Endodermal cell (in vitro differentiated cells): ENCODE data around the gene ECHS1. TPM values are rescaled to one million over a fixed set of nuclear protein-coding genes. Genes with fewer than 3 reads are reported as not detected.
"Not testable (repeated sequence)": the region's sequence is repeated elsewhere in the genome, so short reads cannot be mapped to it uniquely, and the experiment has no call there.

ENCODE experiments used
- DNase-seq: peaks from one replicate; pipeline ENCODE4 v3.0.0-alpha.2; 2017
- H3K27ac ChIP-seq: 2 replicates; pipeline ENCODE4 v1.5.1; 2013; ENCODE audit warnings: mild to moderate bottlenecking, low read depth, low read length, moderate library complexity
- H3K27me3 ChIP-seq: 2 replicates; pipeline ENCODE4 v1.6.1; 2013; ENCODE audit warnings: mild to moderate bottlenecking, low read length, moderate library complexity; ENCODE audit not compliant: insufficient read depth, control insufficient read depth, poor library complexity, severe bottlenecking
- H3K36me3 ChIP-seq: 2 replicates; pipeline ENCODE4 v1.7.0; 2013; ENCODE audit warnings: mild to moderate bottlenecking, low read length, moderate library complexity; ENCODE audit not compliant: control insufficient read depth, insufficient read depth
- H3K4me1 ChIP-seq: one replicate; pipeline ENCODE4 v1.7.0; 2013; ENCODE audit warnings: low read length; ENCODE audit not compliant: control insufficient read depth, insufficient read depth
- H3K4me3 ChIP-seq: 2 replicates; pipeline ENCODE4 v1.5.1; 2013; ENCODE audit warnings: mild to moderate bottlenecking, low read length, moderate library complexity
- H3K9ac ChIP-seq: 2 replicates; pipeline ENCODE4 v1.6.1; 2013; ENCODE audit warnings: mild to moderate bottlenecking, low read length, moderate library complexity; ENCODE audit not compliant: poor library complexity, severe bottlenecking; ENCODE audit errors: extremely low read depth
- H3K9me3 ChIP-seq: 2 replicates; pipeline ENCODE4 v1.6.1; 2013; ENCODE audit warnings: mild to moderate bottlenecking, low read length, moderate library complexity; ENCODE audit not compliant: control insufficient read depth
- H3K27ac Mint-ChIP-seq: 2 replicates; pipeline ENCODE4 v1.8.0; 2020; ENCODE audit warnings: mixed read lengths
- H3K27me3 Mint-ChIP-seq: 2 replicates; pipeline ENCODE4 v1.8.0; 2021; ENCODE audit warnings: mild to moderate bottlenecking, mixed read lengths; ENCODE audit not compliant: insufficient read depth
- H3K36me3 Mint-ChIP-seq: 2 replicates; pipeline ENCODE4 v1.8.0; 2020; ENCODE audit warnings: low read depth, mixed read lengths
- H3K4me1 Mint-ChIP-seq: 2 replicates; pipeline ENCODE4 v1.8.0; 2020; ENCODE audit warnings: mixed read lengths
- H3K4me3 Mint-ChIP-seq: 2 replicates; pipeline ENCODE4 v1.8.0; 2020; ENCODE audit warnings: mild to moderate bottlenecking, moderate library complexity, mixed read lengths
- H3K9me3 Mint-ChIP-seq: 2 replicates; pipeline ENCODE4 v1.8.0; 2020; ENCODE audit warnings: mild to moderate bottlenecking, mixed read lengths
- WGBS, 2 experiments: methylation state at CpG; one replicate each; pipeline versions ENCODE4 v1.1.5 to v1.1.7; 2013; ENCODE audit warnings: missing lambda C conversion rate in 2 of 2, mixed read lengths in 1 of 2; ENCODE audit not compliant: insufficient coverage in 1 of 2, insufficient read length in 1 of 2; 5-methylcytosine and 5-hydroxymethylcytosine counted together
- total RNA-seq, 2 donors: library from RNA; stranded (reverse); fragmentation: NEBNext Ultra II Directional in 1 of 2; extraction: Animal tissue kit (Norgen Biotek cat#: 25700) in 1 of 2; gene quantifications; 2 replicates in 1 of 2; 3 replicates in 1 of 2; pipeline ENCODE4 v1.2.1, GENCODE V29; 2021
- TF ChIP-seq, protein P1 (sequence below): fragments of 200-600 bp; sonication (generic); conservative IDR thresholded peaks from 2 replicates; pipeline ENCODE4 v1.5.0; 2021; ENCODE audit warnings: antibody characterized with exemption, mild to moderate bottlenecking

Gene ECHS1
- total RNA-seq, 2 donors from 2014 or later: 92.3 to 102 TPM

DNA sequence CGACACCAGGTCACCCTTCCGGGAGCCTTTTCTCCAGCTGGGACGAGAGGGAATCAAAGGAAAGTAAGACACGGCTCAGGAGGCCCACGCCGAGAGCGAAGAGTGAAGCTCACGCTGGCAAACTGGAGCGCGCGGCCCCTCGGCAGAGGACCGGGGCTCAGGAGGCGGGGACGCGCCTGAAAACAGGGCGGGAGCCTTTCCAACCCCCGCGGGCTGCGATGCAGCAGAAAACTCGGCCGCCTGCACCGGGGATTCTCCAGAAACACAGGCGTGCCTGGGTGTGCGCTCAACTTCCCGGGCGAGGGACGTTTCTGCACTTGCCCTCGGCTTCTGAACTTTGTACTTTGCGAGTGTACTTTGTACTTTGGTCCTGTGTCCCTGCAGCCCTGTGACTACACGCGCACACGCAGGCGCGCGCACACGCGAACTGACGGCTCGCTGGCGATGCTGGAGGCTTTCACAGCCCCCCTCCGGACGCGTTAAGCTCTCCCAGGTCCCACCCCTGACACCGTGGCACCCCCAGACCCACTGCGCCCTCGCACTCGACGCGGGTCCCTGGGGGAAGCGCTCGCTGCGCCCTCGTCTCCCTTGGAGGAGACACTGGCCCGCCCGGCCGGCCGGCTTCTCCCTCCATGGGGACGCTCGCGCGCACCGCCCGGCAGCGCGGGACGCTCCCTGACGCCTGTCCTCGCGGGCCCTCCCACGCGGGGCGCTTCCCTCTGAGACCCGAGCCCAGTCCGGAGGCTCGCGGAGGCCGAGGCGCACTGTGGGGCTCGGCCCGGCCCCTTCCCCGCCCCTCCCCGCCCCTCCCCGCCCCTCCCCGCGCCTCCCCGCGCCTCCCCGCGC is 5.3 kb upstream of the ECHS1 start:
- H3K9me3 ChIP-seq: no peaks in the 10 kb centered on the region
- H3K4me1 ChIP-seq: no peaks in the 10 kb centered on the region
- H3K27me3 ChIP-seq: peaks cover 55% of the 10 kb centered on the region
- no peak overlapping the region for H3K27ac Mint-ChIP-seq
- no peaks in the 10 kb centered on the region for H3K36me3 ChIP-seq
- no peak overlapping the region for H3K9ac ChIP-seq
- no peaks in the 10 kb centered on the region for H3K4me1 Mint-ChIP-seq
- H3K4me3 ChIP-seq: peak overlapping the region; percentile 84
- TF ChIP-seq, protein P1, sequence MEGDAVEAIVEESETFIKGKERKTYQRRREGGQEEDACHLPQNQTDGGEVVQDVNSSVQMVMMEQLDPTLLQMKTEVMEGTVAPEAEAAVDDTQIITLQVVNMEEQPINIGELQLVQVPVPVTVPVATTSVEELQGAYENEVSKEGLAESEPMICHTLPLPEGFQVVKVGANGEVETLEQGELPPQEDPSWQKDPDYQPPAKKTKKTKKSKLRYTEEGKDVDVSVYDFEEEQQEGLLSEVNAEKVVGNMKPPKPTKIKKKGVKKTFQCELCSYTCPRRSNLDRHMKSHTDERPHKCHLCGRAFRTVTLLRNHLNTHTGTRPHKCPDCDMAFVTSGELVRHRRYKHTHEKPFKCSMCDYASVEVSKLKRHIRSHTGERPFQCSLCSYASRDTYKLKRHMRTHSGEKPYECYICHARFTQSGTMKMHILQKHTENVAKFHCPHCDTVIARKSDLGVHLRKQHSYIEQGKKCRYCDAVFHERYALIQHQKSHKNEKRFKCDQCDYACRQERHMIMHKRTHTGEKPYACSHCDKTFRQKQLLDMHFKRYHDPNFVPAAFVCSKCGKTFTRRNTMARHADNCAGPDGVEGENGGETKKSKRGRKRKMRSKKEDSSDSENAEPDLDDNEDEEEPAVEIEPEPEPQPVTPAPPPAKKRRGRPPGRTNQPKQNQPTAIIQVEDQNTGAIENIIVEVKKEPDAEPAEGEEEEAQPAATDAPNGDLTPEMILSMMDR: no peak
- peaks cover 56% of the 10 kb centered on the region for H3K27me3 Mint-ChIP-seq
- 1% methylated on average over 47 to 70 of the region's 90 CpGs for WGBS, 2 experiments
- peaks cover 8% of the 10 kb centered on the region for H3K36me3 Mint-ChIP-seq
- H3K9me3 Mint-ChIP-seq: no peaks in the 10 kb centered on the region
- DNase-seq: peak; percentile 83
- H3K27ac ChIP-seq: no peak overlapping the region
- H3K4me3 Mint-ChIP-seq: peak overlapping the region; percentile 58

DNA sequence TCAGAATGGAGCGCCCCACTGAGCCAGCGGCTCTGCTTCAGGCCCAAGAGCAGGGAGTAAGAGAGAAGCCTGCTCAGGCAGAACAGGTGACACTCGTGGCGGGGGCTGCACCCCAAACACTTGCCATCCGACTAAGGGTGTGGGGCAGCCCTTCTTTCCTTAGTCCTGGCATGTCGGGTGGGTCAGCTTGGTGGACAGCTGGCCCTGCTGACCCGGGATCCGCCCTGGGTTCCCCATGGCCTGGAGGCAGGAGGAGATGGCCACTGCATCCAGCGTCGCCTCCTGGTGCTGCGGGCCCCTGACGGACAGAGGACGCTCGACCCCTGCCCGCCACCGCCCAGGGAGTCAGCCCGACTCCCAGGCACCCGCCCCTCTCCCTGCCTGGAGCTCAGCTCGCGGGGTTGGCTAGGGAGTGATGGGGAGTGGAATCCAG is 4.7 kb upstream of the ECHS1 start:
- Histone ChIP-seq H3K36me3 (no peaks in the 10 kb centered on the region), H3K9ac (no peak overlapping the region), H3K4me3 (peak overlapping the region; percentile 84), H3K4me1 (no peaks in the 10 kb centered on the region), H3K9me3 (no peaks in the 10 kb centered on the region), H3K27ac (no peak overlapping the region), H3K27me3 (peaks cover 55% of the 10 kb centered on the region)
- TF ChIP-seq, protein P1: no peak
- Mint-ChIP-seq H3K36me3 (peaks cover 8% of the 10 kb centered on the region), H3K27me3 (peaks cover 56% of the 10 kb centered on the region), H3K27ac (no peak overlapping the region), H3K4me3 (peak overlapping the region; percentile 58), H3K4me1 (no peaks in the 10 kb centered on the region), H3K9me3 (no peaks in the 10 kb centered on the region)
- WGBS, 2 experiments: 21 to 41% methylated on average over 14 to 20 of the region's 20 CpGs
- DNase-seq: no peak

DNA sequence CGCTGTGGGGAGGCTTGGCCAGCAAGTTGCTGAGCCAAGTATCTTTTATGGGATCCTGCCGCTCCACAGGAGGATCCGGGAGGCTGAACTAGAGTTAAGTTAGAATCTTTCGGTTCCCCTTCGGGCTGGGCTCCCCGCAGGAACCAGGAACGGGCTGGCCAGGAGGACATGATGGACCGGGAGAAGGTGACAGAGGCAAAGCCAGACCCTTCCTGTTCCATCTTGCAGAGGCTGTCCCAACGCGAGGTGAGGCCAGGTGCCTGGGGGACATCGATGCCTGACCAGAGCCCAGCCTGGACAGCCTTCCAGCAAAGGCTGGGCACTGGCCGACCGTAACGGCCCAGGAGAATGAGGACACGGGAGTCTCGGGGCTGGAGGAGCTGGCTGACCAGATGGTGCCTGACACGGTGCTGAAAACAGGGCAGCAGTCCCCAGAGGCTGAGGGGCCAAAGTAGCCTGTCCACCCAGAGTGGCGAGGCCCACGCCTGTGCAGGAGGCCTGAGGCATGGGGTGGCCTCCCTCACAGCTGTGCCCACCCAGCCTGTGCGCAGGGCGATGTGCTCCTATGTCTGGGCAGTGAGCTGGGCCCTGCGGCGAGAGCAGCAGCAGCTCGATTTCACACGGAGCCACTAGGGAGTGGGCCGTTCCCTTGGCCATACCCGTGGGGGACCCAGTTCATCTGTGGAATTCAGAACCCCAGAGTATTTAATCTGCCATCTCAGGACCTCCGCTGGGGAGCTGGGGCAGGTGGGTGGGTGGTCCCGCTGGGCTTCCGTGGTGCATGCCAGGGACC is 4.1 kb upstream of the ECHS1 start:
- Mint-ChIP-seq H3K36me3 (peaks cover 5% of the 10 kb centered on the region), H3K27ac (no peak overlapping the region), H3K4me1 (no peaks in the 10 kb centered on the region), H3K9me3 (no peaks in the 10 kb centered on the region), H3K4me3 (no peak overlapping the region), H3K27me3 (peaks cover 56% of the 10 kb centered on the region)
- 90% methylated on average over 26 to 30 of the region's 30 CpGs for WGBS, 2 experiments
- TF ChIP-seq, protein P1: no peak
- no peak overlapping the region for H3K27ac ChIP-seq
- no peaks in the 10 kb centered on the region for H3K4me1 ChIP-seq
- H3K9me3 ChIP-seq: no peaks in the 10 kb centered on the region
- no peak overlapping the region for H3K9ac ChIP-seq
- no peak for DNase-seq
- no peaks in the 10 kb centered on the region for H3K36me3 ChIP-seq
- H3K4me3 ChIP-seq: no peak overlapping the region
- H3K27me3 ChIP-seq: peaks cover 55% of the 10 kb centered on the region

DNA sequence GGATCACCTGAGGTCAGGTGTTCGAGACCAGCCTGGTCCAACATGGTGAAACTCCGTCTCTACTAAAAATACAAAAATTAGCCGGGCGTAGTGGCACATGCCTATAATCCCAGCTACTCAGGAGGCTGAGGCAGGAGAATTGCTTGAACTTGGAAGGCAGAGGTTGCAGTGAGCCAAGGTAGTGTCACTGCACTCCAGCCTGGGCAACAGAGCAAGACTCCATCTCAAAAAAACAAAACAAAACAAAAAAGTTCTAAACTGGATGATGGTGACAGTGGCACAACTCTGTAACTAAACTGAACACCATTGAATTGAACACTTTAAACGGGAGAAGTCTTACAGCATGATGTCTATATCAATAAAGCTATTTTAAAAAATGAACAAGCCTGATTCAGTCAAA is 3.0 kb upstream of the ECHS1 start:
- H3K4me1 Mint-ChIP-seq, H3K4me3 Mint-ChIP-seq, H3K4me3 ChIP-seq, H3K36me3 Mint-ChIP-seq, H3K9me3 Mint-ChIP-seq, DNase-seq, H3K27ac ChIP-seq, H3K36me3 ChIP-seq, H3K4me1 ChIP-seq, H3K9ac ChIP-seq, H3K9me3 ChIP-seq, H3K27ac Mint-ChIP-seq: not testable (repeated sequence)
- peaks cover 55% of the 10 kb centered on the region for H3K27me3 ChIP-seq
- WGBS, 2 experiments: 95 to 100% methylated on average over 5 of the region's 5 CpGs
- peaks cover 56% of the 10 kb centered on the region for H3K27me3 Mint-ChIP-seq
